GM19395 (cell line): ENCODE measurements around the gene ATXN10.
"Not testable (repeated sequence)": the region's sequence is repeated elsewhere in the genome, so short reads cannot be mapped to it uniquely, and the experiment has no call there.

Experiments used
- ATAC-seq: cut with Tn5 transposase; IDR thresholded peaks from one replicate; pipeline ENCODE4 v1.9.1; 2021; ENCODE audit warnings: mild to moderate bottlenecking, moderate library complexity; ENCODE audit not compliant: unreplicated experiment

Gene ATXN10

DNA sequence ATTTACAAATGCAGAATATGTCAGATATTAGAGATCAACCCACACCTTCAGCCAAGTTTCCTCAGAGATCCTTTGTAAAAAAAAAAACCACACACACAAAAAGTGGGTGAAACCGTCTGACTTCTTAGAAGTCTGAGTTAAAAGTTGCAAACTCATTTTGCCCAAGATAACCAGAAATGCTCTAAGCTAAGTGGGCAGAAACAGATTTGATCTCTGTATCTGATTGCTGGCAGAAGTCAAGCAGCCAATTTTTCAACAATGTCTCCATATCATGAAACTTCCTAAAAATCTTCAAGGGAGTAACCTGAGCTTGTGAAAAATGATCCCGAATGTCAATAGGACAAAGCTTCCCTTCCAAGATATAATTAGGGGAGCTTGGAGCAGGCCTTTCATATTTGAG is 28.6 kb upstream of the ATXN10 start:
- no peak for ATAC-seq

DNA sequence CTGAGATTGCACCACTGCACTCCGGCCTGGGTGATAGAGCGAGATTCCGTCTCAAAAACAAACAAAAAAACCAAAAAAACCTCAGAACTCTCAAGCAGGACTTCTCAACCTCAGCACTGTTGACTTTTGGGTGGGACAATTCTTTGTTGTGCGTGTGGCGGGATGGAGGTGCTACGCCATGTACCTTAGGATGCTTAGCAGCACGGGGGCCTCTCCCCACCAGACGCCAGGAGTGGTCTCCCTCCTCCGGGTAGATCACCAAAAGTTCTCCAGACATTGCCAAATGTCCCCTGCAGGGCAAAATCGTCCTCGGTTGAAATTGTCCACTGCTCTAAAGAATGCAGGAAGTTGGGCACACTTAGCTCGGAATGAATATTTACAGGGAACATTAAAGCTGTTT is 26.9 kb upstream of the ATXN10 start:
- ATAC-seq, result no peak

DNA sequence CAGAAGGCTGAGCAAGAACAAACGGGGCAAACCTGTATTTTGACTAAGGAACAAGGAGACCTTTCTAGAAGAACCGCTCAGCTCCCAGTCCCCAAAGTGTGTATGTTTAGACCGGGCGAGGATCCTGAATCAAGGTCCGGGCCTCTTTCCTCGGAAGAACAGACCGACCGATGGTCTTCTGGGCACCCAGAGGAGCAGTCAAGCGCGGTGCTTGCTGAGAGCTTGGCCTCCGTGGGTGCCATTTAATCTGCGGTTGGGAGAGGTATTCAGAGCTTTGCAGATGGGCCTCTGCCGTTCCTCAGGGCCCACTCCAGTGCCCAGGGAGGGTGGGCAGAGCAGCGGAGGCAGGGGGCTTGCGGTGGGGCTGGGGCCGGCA is 26.5 kb upstream of the ATXN10 start:
- no peak for ATAC-seq

DNA sequence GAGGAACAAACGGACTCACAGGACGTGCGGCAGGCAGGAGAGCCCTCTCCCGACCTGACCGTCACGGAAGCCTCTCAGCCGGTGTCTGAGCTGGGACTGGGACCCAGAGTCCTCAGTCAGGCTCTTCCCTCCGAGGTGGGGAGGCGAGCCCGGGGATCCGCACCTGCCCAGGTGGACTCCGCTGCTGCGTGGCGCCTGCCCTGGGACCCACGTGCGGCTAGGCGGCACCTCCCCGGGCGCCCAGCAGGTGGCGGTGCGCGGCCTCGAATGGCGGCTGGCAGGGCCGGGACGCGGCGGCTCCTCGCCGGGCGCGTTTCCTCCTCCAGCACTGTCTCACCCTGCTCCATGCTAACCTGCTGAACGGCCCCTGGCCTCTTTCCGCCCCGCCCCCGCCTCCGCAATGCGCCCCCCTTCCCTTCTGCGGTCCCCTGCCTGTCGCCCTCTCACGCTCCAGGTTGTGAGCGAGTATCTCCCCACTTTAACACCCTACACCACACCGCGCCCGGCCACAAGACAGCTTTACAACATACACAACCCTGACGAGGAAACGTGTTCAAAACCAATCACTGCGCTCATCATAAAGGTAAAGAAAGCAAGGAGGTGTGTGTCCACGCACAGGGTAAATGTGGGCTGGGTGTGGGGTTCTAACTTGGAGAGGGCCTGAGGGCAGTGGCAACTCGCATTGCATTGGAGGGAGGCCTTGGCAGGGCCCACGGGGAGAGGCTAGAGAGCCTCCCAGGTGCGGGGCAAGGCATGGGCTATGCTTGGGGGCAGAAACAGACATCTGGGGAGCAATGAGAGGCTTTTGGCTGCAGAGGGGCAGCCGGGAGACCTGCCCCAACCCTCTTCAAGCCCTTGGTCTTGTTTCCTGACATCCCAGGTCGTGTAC is 25.9 kb upstream of the ATXN10 start:
- ATAC-seq, result no peak

DNA sequence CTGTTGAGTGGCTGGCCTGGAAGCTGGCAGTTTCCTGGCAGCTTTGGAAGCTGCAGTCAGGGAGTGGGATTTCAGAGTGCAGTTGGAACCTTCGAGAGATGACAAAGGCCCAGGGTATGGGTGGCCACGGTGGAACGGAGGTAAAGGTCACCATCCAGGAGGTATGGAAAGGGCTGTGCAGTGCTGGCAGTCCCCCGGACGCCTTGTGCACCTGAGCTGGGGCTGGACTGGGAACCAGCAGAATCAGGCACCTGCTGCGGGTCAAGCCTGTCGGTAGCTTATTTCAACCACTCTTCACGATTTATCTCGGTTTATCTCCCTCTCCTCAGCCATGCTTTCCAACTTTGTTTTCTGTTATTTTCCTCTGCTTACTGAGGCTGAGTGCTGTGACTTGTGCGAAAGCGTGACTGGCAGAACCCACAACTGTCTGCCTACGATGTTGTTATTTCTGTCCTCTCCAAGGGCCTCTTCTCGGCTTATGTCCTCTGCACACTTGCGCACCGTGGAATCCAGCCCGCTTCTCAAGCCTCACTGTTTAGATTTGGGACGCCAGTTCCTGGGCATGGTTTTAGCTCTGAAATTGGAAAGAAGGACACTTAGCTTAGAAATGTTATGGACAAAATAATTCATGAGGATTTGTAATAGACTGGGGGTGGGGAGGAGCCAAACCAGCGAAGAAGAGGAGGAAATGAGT is 24.0 kb upstream of the ATXN10 start:
- no peak for ATAC-seq

DNA sequence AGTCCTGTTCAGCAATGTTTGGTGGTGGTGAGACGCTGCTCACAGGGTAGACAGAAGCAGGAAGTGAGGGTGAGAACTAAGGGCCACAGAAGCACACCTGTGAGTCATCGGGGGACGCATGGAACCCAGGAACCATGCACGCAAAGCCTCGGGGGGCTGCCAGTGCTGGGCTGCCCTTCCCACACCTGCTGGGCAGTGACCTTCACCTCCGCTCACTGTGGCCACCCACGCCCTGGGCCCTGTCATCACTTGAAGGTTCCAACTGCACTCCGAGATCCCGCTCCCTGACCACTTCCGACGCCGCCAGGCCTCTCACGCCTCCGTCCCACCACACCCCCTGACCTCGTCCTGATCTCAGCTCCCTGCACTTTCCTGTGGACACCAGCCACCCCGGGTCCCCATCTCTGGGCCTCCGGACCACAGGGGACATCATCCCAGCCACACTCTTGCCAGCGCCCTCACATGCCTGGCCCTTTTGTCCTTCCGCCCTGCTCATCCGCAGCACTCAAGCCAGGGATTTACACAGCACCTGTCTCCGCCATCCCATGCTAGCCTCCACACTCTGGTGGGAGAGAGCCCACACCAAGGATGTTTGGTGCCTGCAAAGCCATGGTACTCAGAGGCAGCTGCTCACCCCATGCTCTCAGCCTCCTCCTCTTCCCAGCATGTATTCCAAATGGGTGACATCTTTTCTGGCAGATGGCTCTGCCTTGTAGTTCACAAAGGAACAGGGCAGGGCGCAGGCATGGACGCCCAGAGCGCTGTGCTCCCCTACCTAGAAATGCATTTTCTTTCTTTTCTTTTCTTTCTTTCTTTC is 23.1 kb upstream of the ATXN10 start:
- no peak for ATAC-seq

DNA sequence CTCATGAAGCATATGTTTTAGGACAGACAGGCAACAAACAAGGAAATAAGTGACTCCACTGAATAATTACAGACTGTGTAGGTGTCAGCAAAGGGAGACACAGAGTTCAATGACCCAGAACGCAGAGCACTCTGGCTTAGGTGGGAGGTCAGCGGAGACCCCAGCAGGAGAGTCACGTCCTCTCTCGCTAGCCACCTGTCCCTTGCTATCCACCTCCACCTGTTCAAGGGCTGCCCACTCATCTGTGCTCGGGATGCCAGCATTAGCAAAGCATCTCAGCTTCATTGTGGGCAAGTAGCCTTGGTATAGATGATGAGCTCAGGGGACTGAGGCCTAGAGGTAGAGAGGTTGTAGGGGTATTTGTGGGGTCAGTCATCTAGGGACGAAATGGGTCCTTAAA is 21.8 kb upstream of the ATXN10 start:
- ATAC-seq, result no peak

DNA sequence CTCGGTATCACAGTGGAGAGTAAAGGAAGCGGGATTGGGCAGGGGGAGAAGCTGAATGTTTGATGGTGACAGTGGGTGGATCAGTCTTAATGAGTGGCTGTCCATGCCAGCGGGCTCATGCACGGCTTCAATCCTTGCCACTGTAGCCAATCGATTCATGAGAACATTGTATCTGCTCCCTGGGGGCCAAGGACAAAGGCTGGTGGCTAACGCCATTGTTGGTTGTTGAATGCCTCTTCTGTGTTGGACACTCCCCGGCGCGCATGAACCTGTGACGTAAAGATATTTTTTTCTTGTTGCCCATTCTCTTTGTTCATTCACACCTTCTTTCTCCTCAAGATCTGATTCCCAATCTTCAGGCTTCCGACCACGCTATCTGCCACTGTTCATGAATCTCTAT is 20.9 kb upstream of the ATXN10 start:
- no peak for ATAC-seq

DNA sequence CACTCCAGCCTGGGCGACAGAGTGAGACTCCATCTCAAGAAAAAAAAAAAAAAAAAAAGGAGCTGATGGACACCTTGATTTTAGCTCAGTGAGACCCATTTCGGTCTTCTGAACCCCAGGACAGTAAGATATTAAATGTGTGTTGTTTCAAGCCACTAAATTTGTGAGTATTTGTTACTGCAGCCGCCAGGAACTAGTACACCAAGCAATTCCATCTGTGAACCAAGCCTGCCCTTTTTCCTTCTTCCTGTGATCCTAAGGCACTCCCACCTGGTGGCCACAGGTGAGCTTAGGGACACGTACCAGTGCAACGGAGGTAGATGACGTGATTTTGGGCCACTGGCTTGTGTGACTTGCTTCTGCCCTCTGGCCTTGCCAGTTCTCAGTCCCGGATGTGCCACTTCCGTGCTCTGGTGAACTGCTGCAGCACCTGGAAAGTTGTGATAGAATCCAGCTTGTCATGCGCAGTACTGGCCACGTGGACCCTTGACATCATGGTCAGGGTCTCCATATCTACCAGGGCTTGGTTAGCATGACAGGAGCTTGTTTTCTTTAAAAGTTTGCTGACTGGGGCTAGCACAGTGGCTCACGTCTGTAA is 19.6 kb upstream of the ATXN10 start:
- no peak for ATAC-seq

DNA sequence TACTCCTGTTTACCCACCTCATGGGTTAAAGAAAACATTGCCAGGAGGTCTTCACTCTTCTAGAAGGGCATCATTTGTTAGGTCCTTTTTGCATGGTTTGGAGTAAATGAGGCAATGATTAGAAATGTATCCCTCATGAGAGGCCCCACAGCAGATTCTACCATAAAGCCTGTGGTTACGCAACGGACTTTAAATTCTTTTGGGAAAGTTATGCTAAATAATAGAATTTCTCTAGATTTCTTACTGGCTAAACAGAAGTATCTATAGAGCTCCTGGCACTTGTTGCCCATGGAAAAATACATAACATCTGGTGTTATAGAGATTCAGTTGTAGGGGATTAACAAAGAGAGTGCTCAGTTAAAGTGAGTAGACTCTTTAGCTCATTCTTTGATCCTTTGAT is 15.1 kb upstream of the ATXN10 start:
- ATAC-seq, result no peak

DNA sequence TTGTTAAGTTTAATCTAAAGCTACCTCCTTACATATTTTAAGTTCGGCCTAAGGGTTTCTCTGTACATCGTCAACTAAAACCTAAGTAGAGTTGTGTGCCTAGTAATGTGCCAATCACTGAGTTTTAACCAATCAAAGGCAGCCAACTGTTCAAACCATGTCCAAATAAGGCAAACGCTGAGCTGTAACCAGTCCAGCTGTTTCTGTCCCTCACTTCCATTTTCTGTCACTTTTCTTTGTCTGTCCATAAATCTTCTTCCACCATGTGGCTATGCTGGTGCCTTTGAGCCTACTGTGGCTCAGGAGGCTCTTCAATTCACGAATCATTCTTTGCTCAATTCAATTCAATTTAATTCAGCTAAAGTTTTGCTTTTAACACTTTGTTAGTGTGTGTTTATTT is 13.9 kb upstream of the ATXN10 start:
- ATAC-seq, result no peak

DNA sequence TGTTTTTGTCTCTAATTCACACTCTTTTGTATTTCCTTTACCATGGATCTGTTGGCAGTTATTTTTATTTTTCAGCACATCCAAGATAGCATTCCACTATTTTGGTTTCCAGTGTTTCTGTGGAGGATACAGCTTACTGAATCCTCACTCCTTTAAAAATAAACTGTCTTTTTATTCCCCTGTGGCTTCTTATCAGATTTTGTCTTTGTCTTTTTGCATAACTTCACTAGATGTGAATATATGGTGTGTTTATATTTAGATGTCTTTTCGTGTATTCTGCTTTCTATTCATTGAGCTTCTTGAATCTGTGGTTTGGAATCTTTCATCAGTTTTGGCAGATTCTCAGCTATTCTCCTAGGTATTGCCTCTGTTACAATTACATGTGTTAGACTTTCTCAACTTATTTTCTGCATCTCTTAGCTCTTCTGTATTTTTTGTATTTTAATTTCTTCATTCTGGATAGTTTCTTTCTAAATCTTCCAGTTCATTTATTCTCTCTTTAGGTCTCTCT is 7.4 kb upstream of the ATXN10 start:
- ATAC-seq, result no peak

DNA sequence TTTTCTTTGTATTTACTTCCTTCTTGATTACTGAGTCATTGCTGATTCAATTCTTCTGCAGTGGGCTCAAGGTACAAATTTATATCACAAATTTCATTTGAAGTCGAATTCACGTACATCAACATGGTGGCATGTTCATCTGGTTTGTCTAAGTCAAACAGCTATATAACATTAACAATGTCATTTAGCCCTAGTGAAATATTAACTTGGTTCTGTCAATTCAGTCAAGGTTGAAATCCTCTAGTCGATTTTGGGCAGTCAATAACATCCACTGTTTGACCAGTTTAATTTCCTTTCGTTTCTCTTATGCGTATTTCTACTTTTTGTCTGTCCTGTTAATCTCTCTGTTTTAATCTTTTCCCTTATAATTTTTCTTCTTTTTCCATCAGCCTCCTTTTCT is 4.1 kb upstream of the ATXN10 start:
- no peak for ATAC-seq

DNA sequence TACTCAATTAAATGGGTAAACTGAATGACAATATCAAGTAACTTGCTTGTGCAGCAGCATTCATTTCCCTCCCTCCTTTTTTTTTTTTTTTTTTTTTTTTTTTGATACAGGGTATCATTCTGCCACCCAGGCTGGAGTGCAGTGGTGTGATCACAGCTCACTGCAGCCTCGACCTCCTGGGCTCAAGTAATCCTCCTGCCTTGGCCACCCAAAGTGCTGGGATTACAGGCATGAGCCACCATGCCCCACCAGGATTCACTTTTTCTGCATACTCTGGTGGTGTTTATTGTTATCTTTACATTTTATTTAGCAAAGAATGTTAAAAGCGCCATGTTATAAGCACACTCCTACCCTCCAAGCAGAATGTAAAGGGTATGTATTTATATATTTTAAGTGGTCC is 1.3 kb upstream of the ATXN10 start:
- not testable (repeated sequence) for ATAC-seq

DNA sequence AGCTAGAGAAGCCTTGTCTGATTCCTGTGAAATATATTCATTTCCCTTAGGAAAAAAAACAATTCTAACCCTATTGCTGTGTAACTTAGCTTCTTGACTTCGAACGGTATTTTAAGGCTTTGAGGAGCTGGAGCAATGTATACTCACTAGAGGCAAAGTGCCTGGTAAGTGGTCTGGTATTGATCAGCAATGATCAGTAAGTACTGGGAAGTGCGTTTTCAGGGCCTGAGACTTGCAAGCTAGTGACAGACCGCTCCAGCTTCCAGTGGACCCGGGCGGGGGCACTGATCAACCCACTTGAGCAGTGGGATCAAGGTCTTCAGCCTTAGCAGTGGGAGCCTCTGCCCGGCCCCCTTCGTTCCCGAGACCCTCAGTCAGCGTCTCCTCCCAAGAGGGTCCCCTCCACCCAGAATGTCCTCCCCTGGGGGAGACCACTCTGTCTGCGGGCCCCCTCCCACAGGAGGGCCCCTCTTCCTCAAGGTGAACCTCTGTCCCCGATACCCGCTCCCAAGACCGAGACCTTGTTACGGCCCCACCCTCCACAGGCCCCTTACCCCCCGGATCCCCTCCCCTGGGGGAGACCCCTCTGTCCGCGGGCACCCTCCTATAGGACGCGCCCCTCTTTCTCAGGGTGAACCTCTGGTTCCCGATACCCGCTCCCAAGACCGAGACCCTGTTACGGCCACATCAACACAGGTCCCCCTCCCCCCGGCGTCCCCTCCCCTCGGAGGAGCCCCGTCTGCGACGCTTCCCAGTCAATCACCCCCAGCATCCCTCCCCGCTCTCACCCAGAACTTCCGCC is 452 bp upstream of the ATXN10 start:
- no peak for ATAC-seq

DNA sequence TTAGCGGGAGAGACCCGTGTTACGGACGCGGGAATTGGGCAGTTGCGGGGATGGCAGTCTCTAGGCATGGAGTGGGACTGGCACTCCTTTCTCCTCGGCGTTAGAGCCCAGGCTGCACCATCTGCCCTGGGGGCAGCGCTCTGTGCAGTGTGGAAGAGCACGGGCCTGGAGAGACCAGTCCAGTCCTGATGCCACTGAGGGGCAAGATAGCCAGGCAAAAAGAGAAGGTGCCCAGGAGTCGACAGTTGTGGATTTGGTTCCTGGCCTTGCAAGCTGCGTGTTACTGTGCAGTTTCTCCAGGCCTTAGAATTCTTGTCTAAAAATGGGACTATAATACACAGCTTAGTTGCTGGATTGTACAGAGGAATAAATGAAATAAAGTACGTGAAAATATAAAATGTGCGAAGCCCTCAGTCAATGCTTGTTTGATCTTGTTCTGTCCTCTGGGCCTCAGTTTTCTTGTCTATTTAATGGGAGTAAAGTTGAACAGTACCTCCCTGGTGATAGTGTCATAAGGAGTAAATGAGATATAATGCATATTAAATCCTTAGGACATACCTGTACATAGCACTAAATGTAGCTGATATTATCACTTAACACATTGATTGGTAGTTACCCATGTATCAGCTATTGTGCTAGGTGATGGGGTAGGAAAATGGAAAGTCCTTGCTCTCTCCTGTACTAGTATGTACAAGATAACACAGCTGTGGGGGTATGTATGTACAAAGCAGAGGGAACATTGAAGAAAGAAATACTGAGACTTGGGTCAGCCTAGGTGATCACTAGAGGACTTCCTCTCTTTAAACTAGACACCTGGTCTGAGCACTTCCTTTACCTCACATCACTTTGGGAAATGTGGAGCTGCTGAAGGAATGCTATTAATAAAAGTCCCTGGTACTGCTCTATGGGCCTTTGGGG is 1.2 kb downstream of the ATXN10 start:
- no peak for ATAC-seq

DNA sequence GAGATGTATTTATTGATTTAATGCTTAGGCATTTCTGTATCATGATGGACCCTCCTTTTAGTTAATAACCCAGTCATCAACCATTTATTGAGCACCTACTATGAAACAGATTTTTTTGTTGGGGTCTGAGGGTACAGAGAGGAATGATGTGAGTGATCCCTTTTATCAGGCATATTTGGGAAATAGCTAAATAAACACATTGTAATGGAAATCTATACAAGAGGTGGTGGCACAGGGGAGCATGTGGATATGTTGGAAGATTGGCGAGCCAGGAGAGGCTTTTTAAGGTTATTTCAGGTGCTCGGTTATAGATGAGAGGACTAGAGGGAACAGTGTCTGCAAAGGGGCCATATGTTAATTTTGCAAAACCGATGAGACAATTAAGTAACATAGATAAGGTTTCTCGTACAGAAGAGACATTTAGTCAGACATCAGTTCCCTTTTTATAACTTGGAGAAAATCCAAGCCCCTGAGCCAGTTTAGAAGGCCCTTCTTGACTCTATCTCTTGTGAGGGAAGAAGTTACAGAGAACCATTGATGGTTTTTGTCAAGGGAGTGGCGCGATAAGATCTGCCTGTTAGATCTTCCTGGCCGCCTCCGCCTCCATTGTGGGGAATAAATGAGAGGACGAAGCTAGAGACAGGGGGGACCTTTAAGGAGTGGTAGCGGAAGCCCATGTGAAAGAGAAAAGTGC is 2.0 kb downstream of the ATXN10 start:
- ATAC-seq, result no peak

DNA sequence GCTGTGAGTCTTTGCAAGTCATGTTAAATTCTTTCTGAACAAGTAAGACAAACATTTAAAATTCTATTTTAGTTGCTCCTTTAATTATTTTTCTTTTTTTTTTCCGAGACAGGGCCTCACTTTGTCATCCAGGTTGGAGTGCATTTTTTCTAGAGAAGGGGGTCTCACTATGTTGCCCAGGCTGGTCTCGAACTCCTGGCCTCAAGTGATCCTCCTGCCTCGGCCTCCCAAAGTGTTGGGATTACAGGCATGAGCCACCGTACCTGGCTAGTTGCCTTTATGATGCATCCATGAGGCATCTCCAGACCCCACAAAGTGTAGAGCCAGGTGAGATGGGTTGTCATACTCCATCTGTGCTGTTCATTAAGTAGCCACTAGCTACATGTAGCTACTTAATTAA is 4.4 kb downstream of the ATXN10 start:
- ATAC-seq, result no peak

DNA sequence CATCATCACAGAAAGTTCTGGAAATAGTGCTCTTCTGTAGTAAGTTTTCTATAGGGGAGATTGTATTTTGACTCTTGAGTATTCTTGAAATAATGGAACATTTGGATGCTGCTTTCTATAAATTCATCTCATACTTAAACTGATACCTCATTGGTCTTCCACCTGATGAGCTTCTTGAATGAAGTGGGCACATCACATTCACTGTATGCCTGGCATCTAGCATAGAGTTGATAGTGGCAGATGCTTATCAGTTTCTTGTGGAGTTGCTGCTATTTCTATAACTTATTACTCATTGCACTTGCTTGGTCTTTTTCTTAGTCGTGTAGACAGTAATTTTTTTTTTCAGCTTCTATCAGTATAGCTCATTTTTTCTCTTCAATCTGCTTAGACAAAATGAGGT is 5.4 kb downstream of the ATXN10 start:
- ATAC-seq, result no peak
